NCI-H2171 (cell line): ENCODE data around the gene PFDN4.

Source experiments
- DNase-seq: peaks from one replicate; lab custom pipeline; 2025; lab: John Stamatoyannopoulos, UW

Gene PFDN4

DNA sequence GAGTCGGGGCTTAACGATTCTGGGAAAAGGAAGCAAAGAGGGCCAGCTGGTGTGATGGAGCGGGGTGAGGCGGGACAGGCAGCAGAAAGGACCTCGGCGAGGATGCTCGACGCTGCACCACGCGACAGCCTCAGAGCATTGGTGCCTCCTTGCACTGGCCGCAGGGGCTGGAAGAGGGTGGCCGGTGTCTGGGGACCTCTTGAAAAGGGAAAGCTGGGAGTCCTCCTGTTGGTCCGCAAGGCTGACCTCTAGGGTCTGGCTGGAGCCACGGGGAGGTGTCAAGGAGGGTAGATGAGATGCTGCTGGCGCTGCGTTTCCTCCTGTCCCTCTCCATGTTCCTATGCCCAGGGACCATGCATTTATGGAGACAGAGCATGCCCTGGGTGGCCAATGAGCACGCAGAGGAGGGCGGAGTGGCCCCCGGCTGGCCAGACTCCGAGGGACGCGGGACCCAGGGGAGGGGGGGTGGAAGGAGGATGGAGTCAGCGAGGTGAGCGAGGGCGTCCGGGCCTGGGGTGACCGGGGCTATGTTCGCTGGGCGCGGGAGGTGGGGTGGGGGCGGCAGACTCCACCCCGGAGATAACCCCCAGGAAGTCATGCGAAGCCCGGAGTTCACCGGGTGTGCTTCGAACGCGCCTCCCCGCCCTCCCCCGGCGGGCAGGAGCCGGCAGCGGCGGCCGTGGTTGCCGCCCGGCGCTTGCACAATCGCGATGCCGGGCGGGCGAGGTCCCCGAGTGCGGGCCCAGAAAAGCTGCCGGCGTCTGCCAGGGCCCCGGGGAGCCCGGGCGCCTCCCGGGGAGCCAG lies 34.0 kb upstream of the PFDN4 start, which contains the start of gene CYP24A1:
CYP24A1 (minus strand) TSS at position 334 of the 804 bp plus-strand sequence. CDS start 407 bp downstream, outside the sequence.
- peak; percentile 28 for DNase-seq

GRCh38 chr20:54174457-54175175 lies 33.3 kb upstream of the PFDN4 start:
- no peak for DNase-seq

- DNase-seq, result no peak
These were observed 31.3 kb upstream of the PFDN4 start for GRCh38 chr20:54176610-54177009.

DNA sequence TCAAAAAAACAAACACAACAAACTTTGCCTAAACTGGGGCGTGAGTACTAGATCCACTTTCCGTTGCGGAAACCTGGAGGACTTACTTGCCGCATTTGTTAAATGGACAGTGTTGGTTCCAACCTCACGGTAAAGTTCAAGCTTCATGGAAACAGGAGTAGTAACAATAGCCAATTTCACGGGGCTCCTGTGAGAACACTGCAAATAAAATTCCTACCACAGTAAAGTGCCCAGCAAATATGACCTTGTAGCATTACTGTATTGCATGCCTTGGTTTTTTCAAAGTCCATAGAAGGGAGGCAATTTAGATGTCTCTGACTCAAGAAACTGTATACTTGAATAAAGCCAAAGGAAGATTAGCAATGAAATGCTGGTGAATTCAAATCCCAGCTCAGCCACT lies 30.5 kb upstream of the PFDN4 start:
- DNase-seq, result no peak

DNA sequence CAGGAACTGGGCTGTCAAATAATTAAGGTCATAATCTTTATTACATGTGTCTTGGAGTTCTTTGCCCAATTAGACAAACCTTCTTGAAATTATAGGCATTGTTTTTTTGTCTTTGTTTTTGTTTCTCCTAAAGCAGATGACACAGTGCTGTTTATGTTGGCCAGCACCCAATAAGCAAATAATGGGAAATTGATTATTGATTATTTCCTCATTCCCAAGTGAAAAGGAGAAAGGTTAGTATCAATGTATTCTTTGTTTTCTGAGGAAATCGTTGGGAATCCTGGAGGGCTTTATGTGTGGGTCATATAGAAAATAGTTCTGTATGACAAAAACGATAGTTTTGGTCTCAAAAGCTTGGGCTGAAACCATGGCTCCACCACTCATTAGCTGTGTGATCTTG lies 29.6 kb upstream of the PFDN4 start:
- no peak for DNase-seq

GRCh38 chr20:54179946-54180345 lies 27.9 kb upstream of the PFDN4 start:
- no peak for DNase-seq

GRCh38 chr20:54180931-54181330 lies 27.0 kb upstream of the PFDN4 start:
- DNase-seq, result no peak

DNA sequence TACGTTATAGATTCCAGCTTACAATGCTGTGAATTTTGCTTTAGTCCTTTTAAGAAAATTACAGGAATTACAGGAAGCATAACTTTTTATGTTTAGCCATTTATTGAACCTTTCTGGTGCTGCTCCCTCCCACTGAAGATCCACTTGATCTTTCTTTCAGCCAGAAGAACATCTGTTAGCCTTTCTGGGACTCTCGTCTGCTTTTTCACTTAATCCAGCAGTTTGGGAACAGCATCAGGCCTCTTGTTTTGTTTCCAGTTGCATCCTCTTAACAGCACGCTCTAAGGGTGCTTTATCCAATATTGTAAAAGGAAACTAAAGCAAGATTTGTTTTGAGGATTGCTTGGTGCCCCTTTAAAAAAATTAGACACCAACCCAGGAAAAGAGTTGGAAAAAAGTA lies 23.8 kb upstream of the PFDN4 start:
- DNase-seq, result no peak

DNA sequence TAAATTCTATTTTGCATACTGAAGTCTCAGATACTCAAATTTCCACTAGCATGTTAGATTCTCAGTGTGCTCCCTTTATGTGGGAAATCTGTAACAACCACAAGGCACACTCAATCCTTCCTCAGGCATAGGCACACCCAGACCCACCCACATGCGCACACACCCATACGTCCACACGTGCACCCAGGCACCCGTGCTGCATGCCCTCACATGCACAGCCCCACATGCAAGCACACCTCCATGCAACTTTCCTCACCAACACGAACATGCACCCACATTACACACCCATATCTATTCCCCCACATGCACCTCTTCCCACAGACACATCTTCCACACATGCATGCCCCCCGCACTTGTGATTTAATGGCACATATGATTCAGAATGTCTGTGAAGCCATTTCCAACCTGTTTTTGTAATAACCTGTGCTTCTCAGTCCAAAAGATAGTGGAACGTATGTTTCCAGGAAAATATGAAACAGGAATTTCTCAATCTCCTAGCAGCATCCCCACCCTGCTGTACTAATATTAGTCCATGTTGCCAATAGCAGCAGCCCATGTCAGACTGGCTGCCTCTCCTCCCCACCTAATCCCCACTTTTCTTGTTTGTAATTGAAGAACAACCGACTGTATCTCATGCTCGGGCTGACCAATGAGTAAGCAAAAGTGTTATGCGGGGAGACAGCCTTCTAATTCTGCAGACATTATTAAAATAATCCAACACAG lies 22.8 kb upstream of the PFDN4 start:
- no peak for DNase-seq

GRCh38 chr20:54188132-54188849 lies 19.6 kb upstream of the PFDN4 start:
- DNase-seq, result no peak

- DNase-seq, result no peak
These were observed 18.3 kb upstream of the PFDN4 start for GRCh38 chr20:54189630-54190029.

- DNase-seq, result no peak
These were observed 17.7 kb upstream of the PFDN4 start for GRCh38 chr20:54190217-54190616.

DNA sequence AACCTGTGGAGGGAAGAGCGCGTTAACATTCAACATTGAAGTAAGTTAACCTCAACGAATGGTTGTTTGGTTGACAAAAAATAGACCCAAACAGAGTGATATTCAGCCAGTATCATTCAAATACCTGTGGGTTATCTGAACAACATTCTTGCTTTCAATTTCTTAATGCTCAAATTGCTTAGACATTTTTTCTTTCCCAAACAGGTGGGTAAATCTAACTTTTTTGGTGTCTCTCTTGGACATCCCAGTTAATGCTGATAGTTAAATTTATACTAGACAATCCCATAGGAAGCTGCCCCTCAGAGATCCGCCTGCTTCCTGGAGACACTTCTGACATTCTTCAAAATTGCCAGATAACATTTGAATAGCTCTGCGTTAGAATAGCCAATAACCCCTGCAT lies 14.1 kb upstream of the PFDN4 start:
- no peak for DNase-seq

GRCh38 chr20:54194724-54195438 lies 13.0 kb upstream of the PFDN4 start:
- no peak for DNase-seq

DNA sequence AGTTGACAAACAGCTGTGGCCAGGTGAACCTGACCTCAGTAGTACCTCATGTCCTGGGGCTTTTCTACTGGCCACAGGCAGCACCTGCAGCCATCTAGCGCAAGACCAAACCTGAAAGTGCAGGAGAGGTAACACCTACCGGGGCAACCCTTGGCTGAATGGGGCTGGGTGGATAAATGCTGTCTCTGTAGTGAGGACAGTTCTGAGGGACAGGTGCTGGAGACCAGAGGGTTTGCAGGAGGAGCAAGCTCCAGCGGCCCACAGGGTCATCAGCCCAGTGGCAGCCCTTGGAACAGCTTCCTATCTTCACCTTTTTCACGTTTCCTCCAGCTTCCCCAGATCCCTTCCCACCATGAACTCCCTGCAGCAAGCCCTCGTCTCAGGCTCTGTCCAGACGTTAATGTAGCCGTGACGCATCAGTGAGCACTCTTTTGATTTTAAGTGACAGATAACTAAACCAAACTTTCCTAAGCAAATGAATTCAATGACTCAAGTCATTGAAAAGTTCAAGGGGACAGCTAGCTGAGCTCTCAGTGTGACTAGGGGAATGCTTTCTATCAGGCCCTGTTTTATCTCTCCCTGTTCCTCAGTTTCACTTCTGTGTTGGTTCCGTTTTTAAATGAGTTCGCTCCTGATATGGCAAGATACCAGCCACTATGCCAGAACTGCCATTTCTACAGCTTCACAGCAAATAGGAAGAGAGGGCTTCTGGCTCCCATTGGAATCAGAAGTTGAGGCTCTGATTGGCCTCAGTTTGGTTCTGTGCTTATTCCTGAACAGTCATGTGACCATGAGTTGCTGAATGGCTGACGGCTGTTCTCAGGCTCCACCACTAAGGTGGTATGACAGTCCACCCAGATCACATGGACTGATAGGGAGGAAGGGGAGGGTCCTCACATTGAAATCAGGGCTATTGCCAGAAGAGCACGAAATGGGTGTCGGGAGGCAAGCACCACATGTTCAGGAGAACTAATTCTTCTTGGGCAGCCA lies 12.1 kb upstream of the PFDN4 start:
- DNase-seq, result no peak

GRCh38 chr20:54197621-54198604 lies 10.0 kb upstream of the PFDN4 start:
- peak; percentile 32 for DNase-seq

- DNase-seq, result no peak
These were observed 8.6 kb upstream of the PFDN4 start for GRCh38 chr20:54199283-54199682.

- peak; percentile 62 for DNase-seq
These were observed 8.1 kb upstream of the PFDN4 start for GRCh38 chr20:54199721-54200176.
